GM12891 (cell line): ENCODE results near the gene SBNO2.
"Not testable (repeated sequence)": the region's sequence is repeated elsewhere in the genome, so short reads cannot be mapped to it uniquely, and the experiment has no call there.

Experiments used
- DNase-seq: peaks from one replicate; pipeline ENCODE4 v3.0.0; 2011; ENCODE audit warnings: low spot score; ENCODE audit not compliant: insufficient read length
- FAIRE-seq: peaks from 2 replicates; lab custom pipeline; 2011; peaks lifted over from hg19 to GRCh38; lab: Jason Lieb, UNC
- PAX5 ChIP-seq: IDR thresholded peaks from 2 replicates; pipeline ENCODE4 v1.6.1; 2011; ENCODE audit warnings: low read length, moderate library complexity, mild to moderate bottlenecking; ENCODE audit not compliant: insufficient read depth, severe bottlenecking
- POLR2A ChIP-seq: IDR thresholded peaks from 2 replicates; pipeline ENCODE4 v1.6.1; 2011; ENCODE audit warnings: low read depth, low read length, control low read depth
- POLR2AphosphoS5 ChIP-seq: IDR thresholded peaks from 2 replicates; pipeline ENCODE4 v1.6.1; 2011; ENCODE audit warnings: low read depth, low read length, control low read depth
- POU2F2 ChIP-seq: IDR thresholded peaks from 2 replicates; pipeline ENCODE4 v1.6.1; 2011; ENCODE audit warnings: low read depth, mild to moderate bottlenecking, control low read depth, low read length, moderate library complexity
- SPI1 ChIP-seq: IDR thresholded peaks from 2 replicates; pipeline ENCODE4 v1.6.1; 2011; ENCODE audit warnings: low read depth, low read length, control low read depth
- TAF1 ChIP-seq: IDR thresholded peaks from 2 replicates; pipeline ENCODE4 v1.6.1; 2011; ENCODE audit warnings: low read depth, low read length, control low read depth

The SBNO2 gene

DNA sequence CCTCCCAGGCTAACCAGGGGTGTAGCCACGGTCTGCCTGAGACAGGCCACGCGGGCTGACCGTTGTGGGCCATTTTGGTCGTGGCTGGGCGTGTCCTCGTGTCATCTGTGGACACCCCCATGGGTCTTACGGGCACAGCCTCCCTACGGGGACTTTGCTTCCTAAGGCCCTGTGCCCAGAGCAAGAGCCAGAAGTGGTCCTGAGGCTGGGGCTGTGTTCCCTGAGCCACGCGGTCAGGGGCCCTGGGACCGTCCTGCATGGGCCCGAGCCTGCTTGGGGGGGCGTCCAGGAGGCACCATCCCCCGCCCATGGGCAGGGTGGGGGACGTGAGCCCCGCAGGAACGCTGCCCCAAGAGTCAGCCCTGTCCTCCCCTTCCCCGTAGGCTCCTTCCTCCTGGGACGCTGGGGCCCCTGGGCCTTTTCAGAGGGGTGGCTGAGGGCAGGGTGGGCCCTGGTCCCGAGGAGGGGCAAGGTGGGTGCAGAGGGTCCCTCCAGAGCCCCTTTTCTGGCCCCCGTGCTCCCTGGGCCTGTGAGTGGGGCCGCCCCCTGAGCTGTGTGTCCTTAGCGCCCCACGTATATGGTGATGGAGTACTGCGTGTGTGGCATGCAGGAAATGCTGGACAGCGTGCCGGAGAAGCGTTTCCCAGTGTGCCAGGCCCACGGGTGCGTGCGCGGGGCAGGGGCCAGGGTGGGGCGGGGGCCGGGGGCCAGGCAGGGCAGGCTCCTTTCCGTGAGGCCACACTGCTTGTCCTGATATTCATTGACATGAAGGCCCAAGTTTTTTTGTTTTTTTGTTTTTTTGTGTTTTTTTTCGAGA is 44.9 kb upstream of the SBNO2 start:
- TF ChIP-seq POU2F2: no peak
- TF ChIP-seq POLR2AphosphoS5: no peak
- TF ChIP-seq TAF1: no peak
- TF ChIP-seq PAX5: no peak
- no peak for TF ChIP-seq POLR2A
- no peak for TF ChIP-seq SPI1
- DNase-seq (no peak), FAIRE-seq (no peak)

DNA sequence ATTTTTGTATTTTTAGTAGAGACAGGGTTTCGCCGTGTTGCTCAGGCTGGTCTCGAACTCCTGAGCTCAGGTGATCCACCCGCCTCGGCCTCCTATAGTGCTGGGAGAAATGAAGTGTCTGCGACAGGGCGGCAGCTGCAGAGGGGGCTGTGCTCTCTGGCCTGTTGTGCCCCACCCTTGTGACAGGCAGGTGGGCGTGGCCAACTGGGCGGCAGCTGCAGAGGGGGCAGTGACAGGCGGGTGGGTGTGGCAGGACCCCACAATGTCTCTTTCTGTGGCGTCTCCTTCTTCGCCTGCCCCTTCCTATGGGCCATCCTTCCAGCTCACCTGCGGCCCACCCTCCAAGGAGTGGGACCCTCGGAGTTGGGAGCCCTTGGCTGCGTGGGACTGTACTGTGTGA is 43.3 kb upstream of the SBNO2 start:
- FAIRE-seq (no peak), DNase-seq (no peak)
- TF ChIP-seq TAF1 (no peak), SPI1 (no peak), PAX5 (no peak), POU2F2 (no peak)

DNA sequence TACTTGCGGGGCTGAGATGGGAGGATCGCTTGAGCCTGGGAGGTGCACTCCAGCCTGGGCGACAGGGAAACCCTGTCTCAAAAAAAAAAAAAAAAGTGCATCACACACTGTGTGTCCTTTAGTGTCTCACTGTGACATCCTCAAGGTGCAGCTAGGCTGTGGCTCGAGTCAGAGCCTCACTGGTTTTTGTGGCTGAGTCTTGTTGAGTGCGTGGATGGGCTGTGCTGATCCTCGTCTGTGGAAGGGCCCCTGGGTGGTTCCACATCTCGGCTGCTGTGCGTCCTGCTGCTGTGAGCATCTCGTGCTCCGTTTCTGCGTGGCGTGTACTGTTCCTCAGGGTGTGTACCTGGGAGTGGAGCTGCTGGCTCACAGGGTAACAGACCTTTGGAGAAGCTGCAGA is 42.7 kb upstream of the SBNO2 start:
- TF ChIP-seq SPI1: no peak
- no peak for TF ChIP-seq POLR2AphosphoS5
- no peak for TF ChIP-seq PAX5
- no peak for TF ChIP-seq POU2F2
- no peak for TF ChIP-seq POLR2A
- TF ChIP-seq TAF1: no peak
- DNase-seq (no peak), FAIRE-seq (no peak)

DNA sequence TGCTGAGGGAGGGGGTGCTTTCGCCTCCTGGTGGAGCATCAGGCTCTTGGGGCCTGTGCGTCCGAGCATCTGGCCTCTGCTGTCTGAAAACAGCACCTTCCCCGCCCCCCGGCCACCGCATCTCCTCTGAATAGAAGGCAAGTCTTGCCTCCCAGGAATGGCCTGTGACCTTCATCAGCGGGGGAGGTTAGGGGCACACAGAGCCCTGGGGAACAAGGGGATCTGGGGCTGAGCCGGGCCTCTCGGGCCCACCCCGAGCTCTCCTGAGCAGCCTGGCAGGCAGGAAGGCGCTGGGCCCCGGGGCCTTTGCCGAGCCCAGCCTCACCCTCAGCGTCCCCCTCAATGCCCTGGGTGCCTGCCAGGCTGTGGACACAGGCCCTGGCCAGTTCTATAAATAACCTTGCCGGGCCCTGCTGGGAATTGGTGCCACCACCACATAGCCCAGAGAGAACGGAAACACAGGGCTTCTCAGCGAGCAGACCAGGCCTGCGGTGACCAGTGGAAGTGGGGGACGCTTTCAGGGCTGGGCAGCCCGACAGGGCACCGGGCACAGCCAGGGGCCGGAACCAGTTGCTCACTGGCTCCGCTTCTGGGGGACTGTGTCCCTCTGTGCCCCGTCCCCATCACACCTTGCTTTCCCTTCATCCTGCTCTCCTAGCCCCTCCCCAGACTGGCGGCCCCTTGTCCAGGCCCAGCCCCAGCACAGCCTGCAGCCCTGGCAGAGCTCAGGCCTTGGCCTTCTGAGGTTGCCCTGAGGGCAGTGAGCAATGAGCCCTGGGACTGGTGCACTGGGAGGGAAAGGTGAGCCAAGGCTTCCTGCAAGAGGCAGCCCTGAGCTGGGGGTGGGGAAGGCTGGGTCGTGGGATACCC is 41.0 kb upstream of the SBNO2 start:
- TF ChIP-seq POLR2A (no peak), PAX5 (no peak), POU2F2 (no peak), POLR2AphosphoS5 (no peak), TAF1 (no peak), SPI1 (no peak)
- FAIRE-seq: no peak
- DNase-seq: no peak

DNA sequence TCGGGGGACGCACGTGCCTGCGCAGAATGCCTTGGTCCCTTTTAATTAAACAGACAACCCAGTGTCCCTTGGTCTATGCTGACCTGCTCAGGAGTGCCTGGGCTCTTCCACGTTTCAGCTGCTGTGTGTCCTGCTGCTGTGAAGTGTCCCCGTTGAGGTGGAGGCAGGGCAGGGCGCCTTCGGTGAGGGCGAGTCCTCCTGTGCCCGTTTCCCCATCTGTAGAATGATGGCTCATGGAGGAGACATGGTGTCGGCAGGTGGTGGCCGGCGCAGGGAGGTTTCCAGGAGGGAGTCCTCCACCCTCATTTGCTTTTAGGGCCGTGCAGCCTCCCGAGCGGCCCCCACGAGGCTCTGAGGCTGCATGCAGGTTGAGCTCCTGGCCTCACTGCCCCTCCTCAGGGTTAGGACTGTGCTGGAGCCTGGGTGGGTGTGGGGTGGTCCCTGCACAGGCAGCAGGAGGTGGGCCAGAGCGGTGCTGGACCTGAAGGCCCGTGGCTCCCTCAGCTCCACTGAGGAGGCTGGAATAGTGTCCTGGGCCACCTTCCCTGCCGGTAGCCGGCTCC is 40.3 kb upstream of the SBNO2 start:
- FAIRE-seq (no peak), DNase-seq (no peak)
- TF ChIP-seq POLR2AphosphoS5: no peak

DNA sequence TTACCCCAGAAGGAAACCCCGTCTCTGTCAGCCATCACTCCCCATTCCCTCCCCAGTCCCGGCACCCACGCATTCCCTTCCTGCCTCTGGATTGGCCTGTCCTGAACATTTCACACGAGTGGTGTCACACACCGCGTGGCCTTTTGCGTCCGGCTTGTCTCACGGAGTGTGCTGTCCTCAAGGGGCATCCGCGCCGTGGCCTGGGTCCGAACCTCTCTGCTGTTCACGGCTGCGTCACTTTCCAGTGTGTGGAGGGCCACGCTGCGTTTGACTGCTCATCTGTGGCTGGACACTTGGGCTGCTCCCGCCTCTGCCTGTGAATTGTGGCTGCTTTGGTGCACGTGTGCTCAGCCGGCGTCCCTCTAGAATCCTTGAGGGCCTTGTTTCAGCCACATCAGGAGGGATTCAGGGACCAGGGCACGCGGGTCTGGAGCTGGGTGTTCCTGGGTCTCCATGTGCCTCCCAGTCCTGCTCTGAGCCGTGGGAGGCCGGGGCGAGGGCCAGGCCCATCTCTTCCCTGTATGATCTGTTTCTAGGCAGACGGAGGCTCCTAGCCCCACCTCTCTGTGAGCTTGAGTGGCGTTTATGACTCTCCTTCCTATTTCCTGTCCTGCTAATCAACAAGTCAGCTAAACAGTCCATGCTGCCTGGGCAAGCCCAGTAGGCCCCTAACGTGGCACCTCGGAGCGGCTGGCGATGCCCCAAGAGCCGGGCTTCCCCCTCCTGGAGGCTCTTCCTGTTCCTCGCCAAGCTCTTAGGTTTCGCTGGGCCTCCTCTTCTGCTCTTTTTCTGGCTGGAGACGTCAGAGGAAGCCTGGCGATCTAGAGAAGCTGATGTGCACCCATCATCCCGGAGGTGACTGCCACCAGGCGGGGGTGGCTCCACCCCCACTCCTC is 39.6 kb upstream of the SBNO2 start:
- FAIRE-seq (peak; percentile 97), DNase-seq (peak; percentile 77)
- TF ChIP-seq TAF1 (0 out of 2 replicates have a peak, but pooled peaks have one; percentile 18), POLR2AphosphoS5 (no peak; the same call in 1 of the 2 replicates), POLR2A (peak; percentile 49; the same call in 1 of the 2 replicates), POU2F2 (0 out of 2 replicates have a peak, but pooled peaks have one; percentile 33), SPI1 (peak; percentile 36; the same call in 1 of the 2 replicates), PAX5 (no peak)

DNA sequence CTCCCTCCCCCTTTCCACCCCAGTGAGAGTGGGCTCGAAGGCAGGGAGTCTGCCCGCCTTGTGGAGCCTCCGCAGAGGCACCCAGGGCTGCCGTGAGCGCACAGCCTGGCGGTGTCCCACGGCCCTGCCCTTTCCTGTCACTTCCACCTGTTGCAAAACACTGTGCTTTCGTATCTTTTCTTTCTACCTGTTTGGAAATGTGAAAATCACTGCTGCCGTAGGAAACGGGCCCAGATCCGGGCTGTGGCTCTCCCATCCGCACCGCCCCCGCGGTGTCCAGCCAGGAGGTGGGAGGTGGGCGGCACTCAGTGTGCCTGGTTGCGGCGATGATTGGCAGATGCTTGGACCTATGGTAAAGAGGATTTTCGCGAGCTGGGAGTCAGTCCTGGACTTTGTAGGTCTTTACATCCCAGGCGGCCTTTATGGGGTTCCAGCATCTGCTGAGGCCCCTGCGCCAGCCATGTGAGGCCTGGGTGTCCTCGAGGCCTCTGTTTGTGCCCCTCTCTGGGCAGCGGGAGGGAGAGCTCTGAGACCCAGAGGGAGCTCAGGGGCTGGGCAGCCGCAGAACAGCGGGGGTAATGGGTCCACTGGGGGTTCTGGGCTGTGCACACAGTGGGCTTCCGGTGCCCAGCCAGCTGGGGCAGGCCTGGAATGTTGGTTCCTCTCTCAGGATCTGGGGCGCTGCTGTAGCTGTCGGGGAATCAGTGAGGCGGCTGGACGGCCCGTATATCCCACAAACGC is 37.6 kb upstream of the SBNO2 start:
- TF ChIP-seq POLR2A (no peak), POU2F2 (no peak), PAX5 (no peak), TAF1 (no peak), POLR2AphosphoS5 (no peak)
- DNase-seq (no peak), FAIRE-seq (no peak)

DNA sequence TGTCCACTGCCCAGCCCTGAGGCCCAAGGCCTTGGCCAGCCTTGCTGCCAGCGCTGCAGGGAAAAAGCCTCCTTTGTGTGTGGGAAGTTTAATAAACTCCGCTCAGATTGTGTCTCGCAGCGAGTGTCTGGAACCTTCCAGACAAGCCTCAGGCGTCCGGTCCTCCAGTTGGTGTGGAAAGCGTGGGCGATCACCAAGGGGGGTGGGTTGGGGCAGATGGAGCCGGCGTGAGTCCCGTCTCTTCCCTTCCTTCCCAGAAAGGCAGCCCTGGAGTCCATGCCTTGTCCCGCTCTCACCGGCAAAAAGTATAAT is 36.1 kb upstream of the SBNO2 start:
- FAIRE-seq (no peak), DNase-seq (no peak)

DNA sequence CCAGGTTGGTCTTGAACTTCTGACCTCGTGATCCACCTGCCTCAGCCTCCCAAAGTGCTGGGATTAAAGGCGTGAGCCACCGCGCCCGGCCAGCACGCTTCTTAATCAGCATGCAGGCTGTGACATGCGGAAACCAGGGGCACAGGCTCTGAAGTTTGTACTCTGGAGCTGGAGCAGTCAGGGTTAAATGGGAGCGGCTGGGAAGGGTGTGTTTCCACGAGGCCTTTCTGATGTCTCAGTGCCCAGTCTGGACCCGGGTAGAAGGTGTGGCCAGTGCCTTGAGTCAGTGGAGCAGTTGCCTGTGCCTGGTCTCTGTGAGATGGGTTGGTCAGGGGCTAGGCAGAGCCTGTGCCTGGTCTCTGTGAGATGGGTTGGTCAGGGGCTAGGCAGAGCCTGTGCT is 34.8 kb upstream of the SBNO2 start:
- not testable (repeated sequence) for DNase-seq
- FAIRE-seq: peak; percentile 5

More for the DNA sequence above, 36.1 kb upstream of the SBNO2 start:
- TF ChIP-seq POLR2AphosphoS5: no peak
- TF ChIP-seq SPI1: no peak
- no peak for TF ChIP-seq POLR2A
- TF ChIP-seq POU2F2: no peak
- no peak for TF ChIP-seq TAF1
- TF ChIP-seq PAX5: no peak
